Gastroesophageal sphincter (tissue), 3 donors: Measurements from ENCODE around the gene STRIP1.

ENCODE experiments used
- CTCF ChIP-seq, 4 experiments: fragments of 200-600 bp in 2 of 4; fragments of 450-650 bp in 2 of 4; sonication (generic) in 1 of 4; IDR thresholded peaks; one replicate each; pipeline ENCODE4 v1.5.1; 2017 to 2019; ENCODE audit warnings: antibody characterized with exemption in 4 of 4, mild to moderate bottlenecking in 2 of 4, moderate library complexity in 2 of 4
- POLR2AphosphoS5 ChIP-seq: sonication (generic); formaldehyde crosslinking; IDR thresholded peaks from one replicate; pipeline ENCODE4 v1.6.1; 2017; ENCODE audit warnings: antibody characterized with exemption

- no peak for TF ChIP-seq CTCF (IDR thresholded peaks at IDR 0.05)
- TF ChIP-seq POLR2AphosphoS5: no peak
Observed at GRCh38 chr1:110033421-110033820, 1.0 kb upstream of the STRIP1 start.
